IPS-11a (cell line): ENCODE results near the gene TARS2.

Experiments used
- H3K4me3 ChIP-seq: one replicate; pipeline ENCODE4 v1.5.1; 2013; ENCODE audit warnings: low read depth, low read length, control low read depth

Gene TARS2

DNA sequence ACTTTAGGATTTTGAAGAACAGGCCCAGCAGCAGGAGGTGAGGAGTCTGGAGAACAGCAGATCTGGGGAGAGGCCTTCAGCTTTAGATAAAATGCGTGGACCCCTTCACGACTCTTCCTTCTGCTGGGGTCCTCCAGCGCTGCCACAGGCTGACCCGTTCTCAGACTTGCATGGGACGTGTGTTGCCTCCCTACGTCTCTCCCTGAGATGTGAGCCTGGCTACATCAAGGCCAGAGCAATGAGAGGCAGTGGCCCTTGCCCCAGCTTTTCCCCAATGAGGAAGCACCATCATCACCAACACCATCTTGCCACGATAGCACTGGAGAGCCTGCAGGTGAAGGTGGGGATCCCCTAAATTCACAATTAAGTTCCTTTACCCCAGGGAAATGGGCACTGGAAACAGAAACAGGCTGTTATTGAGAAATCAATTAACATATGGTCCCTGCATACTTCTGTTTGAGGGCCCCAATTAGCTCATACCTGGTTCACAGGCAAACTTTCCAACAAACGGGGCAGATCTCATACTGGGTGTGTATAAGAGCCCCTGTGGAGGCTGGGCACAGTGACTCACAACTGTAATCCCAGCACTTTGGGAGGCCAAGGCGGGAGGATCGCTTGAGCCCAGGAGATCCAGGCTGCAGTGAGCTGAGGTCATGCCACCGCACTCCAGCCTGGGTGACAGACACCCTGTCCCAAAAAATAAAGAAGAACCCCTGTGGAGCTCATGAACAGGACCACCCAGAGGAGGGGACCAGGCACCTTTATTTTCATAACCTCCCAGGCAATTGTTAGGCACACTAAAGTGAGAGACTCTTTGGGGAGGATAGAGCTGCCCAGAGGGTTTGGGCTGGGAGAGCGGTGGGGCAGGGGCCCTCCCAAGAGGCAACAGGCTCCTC lies 49.9 kb downstream of the TARS2 start:
- no peak overlapping the region for H3K4me3 ChIP-seq

DNA sequence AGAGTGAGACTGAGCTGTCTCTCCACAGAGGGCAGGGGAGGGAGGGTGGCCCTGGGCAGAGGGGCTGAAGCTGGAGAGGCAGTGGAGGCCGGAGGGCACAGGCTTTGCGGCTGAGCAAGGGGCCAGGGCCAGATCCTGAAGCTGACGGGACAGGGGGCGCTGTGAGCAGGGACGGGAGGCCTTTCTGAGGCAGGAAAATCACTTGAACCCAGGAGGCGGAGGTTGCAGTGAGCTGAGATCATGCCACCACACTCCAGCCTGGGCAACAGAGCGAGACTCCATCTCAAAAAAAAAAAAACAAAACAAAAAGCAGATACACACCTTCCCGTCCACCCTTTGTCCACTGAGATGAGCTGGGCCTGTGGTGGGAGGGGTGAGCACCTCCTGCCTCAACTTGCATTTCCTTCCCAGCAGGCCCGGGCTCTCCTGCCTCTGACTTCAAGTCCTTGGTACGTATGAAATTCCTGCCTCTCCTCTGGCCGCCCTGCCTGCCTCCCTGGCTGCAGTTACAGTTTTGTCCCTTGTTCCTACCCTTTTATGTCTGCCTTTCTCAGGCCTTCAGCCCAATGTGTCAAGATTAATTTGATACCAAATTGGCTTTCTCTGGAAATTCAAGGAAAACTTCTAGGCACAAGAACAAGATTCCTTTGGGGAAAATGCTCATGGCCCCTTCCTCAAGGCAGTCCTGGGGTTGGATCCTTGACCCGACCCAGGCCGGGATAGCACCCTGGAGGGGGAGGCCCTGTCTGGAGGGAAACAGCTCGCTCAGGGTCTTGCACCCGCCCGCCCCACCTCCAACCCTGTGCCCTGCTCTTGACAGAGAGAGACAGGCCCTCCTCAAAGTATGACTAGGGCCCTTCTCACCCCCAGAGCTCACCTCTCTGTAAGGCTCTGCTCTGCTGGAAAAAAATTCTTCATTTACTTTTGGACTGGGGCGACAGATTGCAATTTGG lies 50.8 kb downstream of the TARS2 start:
- H3K4me3 ChIP-seq = no peak overlapping the region

GRCh38 chr1:150543500-150544143 lies 56.4 kb downstream of the TARS2 start:
- H3K4me3 ChIP-seq = no peak overlapping the region

DNA sequence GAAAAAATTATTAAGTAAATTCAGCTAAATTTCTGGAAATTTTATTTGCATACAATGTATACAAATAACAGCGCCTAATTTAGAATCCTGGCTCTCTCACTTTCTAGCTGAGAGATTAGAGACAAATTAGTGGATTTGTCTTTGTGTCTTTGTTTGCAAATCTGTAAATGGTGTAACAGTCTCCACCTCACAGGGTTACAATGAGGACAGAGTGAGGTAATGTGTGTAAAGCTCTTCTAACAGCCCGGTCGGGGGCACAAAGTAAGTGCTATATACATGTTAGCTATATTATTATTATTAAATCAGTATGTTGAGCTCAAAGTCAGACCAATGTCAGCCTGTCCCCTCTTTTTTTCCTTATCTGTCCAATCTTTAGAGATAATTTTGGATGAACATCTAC lies 57.0 kb downstream of the TARS2 start:
- H3K4me3 ChIP-seq = no peak overlapping the region

DNA sequence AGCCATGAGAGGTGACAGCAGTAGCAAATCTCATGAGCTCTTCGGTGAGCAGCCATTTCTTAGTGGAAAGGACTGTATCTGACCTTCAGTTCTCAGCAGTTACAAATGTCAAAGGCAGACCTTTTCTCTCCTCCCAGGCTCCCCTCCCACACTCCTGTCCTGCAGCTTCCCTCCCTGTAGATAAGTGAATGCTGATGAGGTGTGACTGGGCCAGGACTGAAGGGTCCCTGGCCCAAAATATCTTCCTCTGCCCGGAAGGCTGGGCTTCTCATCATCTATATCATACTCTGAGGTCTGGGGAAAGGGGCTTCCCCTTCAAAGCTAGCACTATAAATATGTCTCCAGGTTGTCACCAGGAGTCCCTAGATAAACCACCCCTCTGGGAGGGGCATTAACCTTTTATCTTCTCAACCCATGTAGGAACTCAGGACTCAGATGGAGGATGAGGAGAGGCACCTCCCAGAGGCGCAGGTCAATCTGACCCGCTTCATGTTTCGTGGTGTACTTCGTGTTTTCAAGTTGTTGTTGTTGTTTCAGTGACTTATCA lies 58.3 kb downstream of the TARS2 start:
- H3K4me3 ChIP-seq = no peak overlapping the region

- no peak overlapping the region for H3K4me3 ChIP-seq
Observed at GRCh38 chr1:150546294-150546937, 59.2 kb downstream of the TARS2 start.

- H3K4me3 ChIP-seq = peak overlapping the region; percentile 40
Observed at GRCh38 chr1:150548324-150548631, 61.1 kb downstream of the TARS2 start.

DNA sequence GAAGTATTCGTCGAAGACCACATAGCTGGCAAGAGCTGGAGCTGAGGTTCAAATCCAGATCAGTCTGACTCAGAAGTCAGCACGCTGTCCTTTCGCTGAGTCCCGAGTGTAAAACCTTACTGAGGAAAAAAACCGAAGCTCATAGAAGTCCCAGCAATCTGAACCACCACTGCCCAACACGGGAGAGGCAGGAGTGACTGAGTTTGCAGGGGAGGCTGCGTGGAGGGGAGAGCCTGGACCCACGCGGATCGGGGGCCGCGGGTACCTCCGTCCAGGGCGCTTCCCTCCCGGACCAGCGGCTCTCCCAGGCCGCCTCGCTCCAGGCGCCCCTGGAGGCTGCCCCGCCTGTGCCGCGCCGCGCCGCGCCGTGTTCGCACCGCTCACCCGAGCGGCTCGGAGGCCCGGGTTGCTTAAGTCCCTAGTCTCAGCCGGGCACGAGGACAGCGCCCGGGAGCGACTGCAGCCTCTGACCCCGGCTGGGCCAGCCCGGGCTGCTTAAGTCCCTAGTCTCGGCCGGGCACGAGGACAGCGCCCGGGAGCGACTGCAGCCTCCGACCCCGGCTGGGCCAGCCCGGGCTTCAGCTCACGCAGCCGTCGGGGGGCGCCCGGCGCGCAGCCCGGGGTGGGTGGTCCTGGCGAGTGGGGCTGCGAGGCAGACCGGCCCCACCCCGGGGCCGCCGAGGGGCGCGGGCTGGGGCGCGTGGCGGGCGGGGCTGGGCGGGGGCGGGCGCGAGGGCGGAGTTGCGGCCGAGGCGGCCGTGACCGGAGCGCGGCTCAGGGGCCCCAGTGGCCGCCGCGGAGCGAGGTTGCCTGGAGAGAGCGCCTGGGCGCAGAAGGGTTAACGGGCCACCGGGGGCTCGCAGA lies 61.6 kb downstream of the TARS2 start, which contains the start of gene ADAMTSL4:
Gene ADAMTSL4, plus strand, starts transcription at position 777 of the 864 bp plus-strand sequence. CDS start 2,881 bp downstream, outside the sequence.
- H3K4me3 ChIP-seq = peak within 1 kb of the TSS; percentile 40

- peak overlapping the region; percentile 27 for H3K4me3 ChIP-seq
Observed at GRCh38 chr1:150549496-150550221, 62.4 kb downstream of the TARS2 start.

- no peak overlapping the region for H3K4me3 ChIP-seq
Observed at GRCh38 chr1:150550222-150551050, 63.2 kb downstream of the TARS2 start.

DNA sequence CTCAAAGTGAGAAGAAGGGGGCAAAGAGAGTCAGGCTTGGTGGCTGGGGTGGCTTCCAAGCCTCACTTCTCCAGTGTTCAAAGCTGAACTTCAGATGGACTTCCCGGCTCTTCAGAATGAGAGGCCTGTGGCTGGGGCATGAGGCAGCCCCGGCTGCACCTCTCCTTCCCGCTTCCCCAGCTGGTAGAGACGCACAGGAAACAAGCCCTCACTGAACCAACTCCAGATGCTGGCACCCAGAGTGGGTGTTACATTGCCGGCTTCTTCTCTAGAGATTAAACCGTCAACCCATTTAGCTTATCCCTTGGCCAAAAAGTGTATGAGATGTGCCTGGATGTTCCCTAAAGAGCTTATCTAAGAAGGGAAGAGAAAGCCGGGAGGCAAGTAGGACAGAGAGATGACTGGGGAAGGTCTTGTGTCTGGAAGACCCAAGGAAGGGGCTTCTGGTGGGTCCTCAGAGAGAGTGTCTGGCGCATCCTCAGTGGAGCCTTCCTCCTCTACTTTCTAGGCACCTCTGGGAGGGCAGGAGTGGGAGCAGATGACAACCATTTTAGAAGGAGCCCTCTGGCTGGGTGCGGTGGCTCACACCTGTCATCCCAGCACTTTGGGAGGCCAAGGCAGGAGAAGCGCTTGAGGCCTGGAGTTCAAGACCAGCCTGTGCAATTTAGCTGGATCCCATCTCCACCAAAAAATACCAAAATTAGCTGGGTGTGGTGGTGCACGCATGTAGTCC lies 64.0 kb downstream of the TARS2 start:
- H3K4me3 ChIP-seq = no peak overlapping the region

- no peak overlapping the region for H3K4me3 ChIP-seq
Observed at GRCh38 chr1:150551784-150552127, 64.5 kb downstream of the TARS2 start.

DNA sequence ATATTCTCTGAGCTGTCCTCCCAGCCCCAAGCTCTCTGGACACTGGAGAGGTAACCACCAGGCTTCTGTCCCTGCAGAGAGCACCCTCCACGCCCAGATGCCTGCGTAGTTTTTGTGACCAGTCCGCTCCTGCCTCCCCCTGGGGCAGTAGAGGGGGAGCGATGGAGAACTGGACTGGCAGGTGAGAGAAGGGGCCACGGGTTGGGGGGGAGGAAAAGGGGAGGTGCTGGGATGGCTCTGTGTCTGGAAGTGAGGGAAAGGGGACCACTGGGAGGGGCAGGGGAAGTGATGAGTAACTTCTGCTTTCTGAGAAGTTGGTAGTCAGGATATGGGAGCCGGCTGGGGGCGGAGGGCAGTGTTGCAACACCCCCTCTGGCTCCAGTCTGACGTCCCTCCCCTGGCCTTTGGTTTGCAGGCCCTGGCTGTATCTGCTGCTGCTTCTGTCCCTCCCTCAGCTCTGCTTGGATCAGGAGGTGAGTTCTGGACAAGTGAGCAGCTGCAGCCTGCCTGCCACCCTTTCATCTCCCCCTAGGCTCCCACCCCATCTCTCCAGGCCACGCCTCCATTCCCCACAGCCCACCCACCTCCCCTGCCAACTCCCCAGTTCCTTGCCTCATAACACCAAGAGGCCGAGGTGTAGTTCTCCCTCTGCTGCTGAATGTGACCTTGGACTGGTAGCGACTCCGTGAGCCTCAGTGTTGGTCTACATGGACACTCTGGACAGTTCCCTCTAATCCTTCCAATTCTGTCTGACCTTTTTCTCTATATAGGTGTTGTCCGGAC lies 65.1 kb downstream of the TARS2 start:
- no peak overlapping the region for H3K4me3 ChIP-seq

GRCh38 chr1:150552911-150553289 lies 65.7 kb downstream of the TARS2 start:
- H3K4me3 ChIP-seq = no peak overlapping the region

DNA sequence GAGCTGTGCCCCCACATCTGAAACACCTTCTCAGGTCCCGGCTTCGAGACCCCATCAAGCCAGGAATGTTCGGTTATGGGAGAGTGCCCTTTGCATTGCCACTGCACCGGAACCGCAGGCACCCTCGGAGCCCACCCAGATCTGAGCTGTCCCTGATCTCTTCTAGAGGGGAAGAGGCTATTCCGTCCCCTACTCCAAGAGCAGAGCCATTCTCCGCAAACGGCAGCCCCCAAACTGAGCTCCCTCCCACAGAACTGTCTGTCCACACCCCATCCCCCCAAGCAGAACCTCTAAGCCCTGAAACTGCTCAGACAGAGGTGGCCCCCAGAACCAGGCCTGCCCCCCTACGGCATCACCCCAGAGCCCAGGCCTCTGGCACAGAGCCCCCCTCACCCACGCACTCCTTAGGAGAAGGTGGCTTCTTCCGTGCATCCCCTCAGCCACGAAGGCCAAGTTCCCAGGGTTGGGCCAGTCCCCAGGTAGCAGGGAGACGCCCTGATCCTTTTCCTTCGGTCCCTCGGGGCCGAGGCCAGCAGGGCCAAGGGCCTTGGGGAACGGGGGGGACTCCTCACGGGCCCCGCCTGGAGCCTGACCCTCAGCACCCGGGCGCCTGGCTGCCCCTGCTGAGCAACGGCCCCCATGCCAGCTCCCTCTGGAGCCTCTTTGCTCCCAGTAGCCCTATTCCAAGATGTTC lies 66.3 kb downstream of the TARS2 start:
- H3K4me3 ChIP-seq = no peak overlapping the region

DNA sequence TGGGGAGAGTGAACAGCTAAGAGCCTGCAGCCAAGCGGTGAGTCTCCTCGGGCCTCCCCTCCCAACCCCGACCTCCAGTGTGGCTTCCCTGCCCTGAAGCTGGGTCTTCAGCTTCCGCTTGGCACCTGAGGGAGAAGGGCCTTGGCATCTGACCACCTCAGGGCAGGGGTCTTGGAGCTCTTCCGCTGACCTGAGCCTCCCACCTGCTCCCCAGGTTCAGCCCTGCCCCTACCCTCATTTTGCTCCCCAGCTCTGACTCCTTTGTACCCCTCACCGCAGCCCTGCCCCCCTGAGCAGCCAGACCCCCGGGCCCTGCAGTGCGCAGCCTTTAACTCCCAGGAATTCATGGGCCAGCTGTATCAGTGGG lies 66.8 kb downstream of the TARS2 start:
- no peak overlapping the region for H3K4me3 ChIP-seq
